Skeletal muscle tissue (tissue), 4 donors: ENCODE results near the gene EIF4E3. TPM values are rescaled to one million over a fixed set of nuclear protein-coding genes. Genes with fewer than 3 reads are reported as not detected.

Experiments
- H3K27ac ChIP-seq: one replicate; pipeline ENCODE4 v1.7.0; 2013; ENCODE audit warnings: mild to moderate bottlenecking, low read depth, low read length, inconsistent platforms
- H3K27me3 ChIP-seq, 3 donors: one replicate each; pipeline ENCODE4 v1.7.0; 2013; ENCODE audit warnings: low read length in 3 of 3; ENCODE audit not compliant: control insufficient read depth in 3 of 3, insufficient read depth in 3 of 3
- H3K36me3 ChIP-seq, 3 donors: one replicate each; pipeline ENCODE4 v1.7.0; 2013; ENCODE audit warnings: low read length in 3 of 3; ENCODE audit not compliant: control insufficient read depth in 3 of 3, insufficient read depth in 3 of 3
- H3K4me1 ChIP-seq, 3 donors: one replicate each; pipeline ENCODE4 v1.7.0; 2013; ENCODE audit warnings: low read length in 3 of 3, mild to moderate bottlenecking in 3 of 3; ENCODE audit not compliant: control insufficient read depth in 3 of 3, insufficient read depth in 3 of 3
- H3K4me3 ChIP-seq, 3 donors: one replicate each; pipeline ENCODE4 v1.7.0; 2013; ENCODE audit warnings: low read length in 3 of 3
- H3K9ac ChIP-seq, 3 donors: one replicate each; pipeline ENCODE4 v1.7.0; 2013; ENCODE audit warnings: low read length in 3 of 3, mild to moderate bottlenecking in 3 of 3, moderate library complexity in 2 of 3, low read depth in 1 of 3
- H3K9me3 ChIP-seq, 3 donors: one replicate each; pipeline ENCODE4 v1.7.0; 2013; ENCODE audit warnings: low read length in 3 of 3; ENCODE audit not compliant: control insufficient read depth in 3 of 3
- total RNA-seq: library from RNA; depleted of rRNA; stranded (reverse); fragments of >200 nt; gene quantifications from one replicate; pipeline ENCODE4 v1.2.3, GENCODE V29; 2014
- donor health status: Osteomylitis.

EIF4E3 gene
- total RNA-seq, 1 donor from 2014 or later = 2.6 TPM

GRCh38 chr3:71640331-71640983, 84.7 kb downstream of the EIF4E3 start:
- Histone ChIP-seq H3K9me3 (no peaks in the 10 kb centered on the region), H3K9ac (no peak overlapping the region), H3K27ac (no peak overlapping the region), H3K4me3 (no peak overlapping the region), H3K27me3 (no peaks in the 10 kb centered on the region), H3K4me1 (no peaks in the 10 kb centered on the region), H3K36me3 (no peaks in the 10 kb centered on the region)

- no peak overlapping the region for H3K9ac ChIP-seq
- no peak overlapping the region for H3K27ac ChIP-seq
- H3K9me3 ChIP-seq = no peaks in the 10 kb centered on the region
- H3K4me3 ChIP-seq = no peak overlapping the region
- no peaks in the 10 kb centered on the region for H3K36me3 ChIP-seq
- no peaks in the 10 kb centered on the region for H3K4me1 ChIP-seq
- H3K27me3 ChIP-seq = no peaks in the 10 kb centered on the region
Measured at GRCh38 chr3:71636482-71636881, 88.7 kb downstream of the EIF4E3 start.

GRCh38 chr3:71636001-71636400, 89.2 kb downstream of the EIF4E3 start:
- no peak overlapping the region for H3K9ac ChIP-seq
- H3K27me3 ChIP-seq = no peaks in the 10 kb centered on the region
- no peaks in the 10 kb centered on the region for H3K4me1 ChIP-seq
- H3K27ac ChIP-seq = no peak overlapping the region
- no peaks in the 10 kb centered on the region for H3K9me3 ChIP-seq
- no peak overlapping the region for H3K4me3 ChIP-seq
- no peaks in the 10 kb centered on the region for H3K36me3 ChIP-seq

- Histone ChIP-seq H3K9me3 (no peaks in the 10 kb centered on the region), H3K27ac (no peak overlapping the region), H3K27me3 (no peaks in the 10 kb centered on the region), H3K36me3 (no peaks in the 10 kb centered on the region), H3K9ac (no peak overlapping the region), H3K4me3 (no peak overlapping the region), H3K4me1 (no peaks in the 10 kb centered on the region)
Measured at GRCh38 chr3:71634671-71635070, 90.5 kb downstream of the EIF4E3 start.

- H3K9me3 ChIP-seq = no peaks in the 10 kb centered on the region
- no peaks in the 10 kb centered on the region for H3K27me3 ChIP-seq
- no peak overlapping the region for H3K9ac ChIP-seq
- H3K27ac ChIP-seq = peak overlapping the region; percentile 19
- H3K4me1 ChIP-seq = no peaks in the 10 kb centered on the region
- H3K4me3 ChIP-seq = no peak overlapping the region
- H3K36me3 ChIP-seq = no peaks in the 10 kb centered on the region
Measured at GRCh38 chr3:71629711-71630110, 95.5 kb downstream of the EIF4E3 start.

- H3K27ac ChIP-seq = peak overlapping the region; percentile 19
- no peaks in the 10 kb centered on the region for H3K27me3 ChIP-seq
- H3K4me1 ChIP-seq = no peaks in the 10 kb centered on the region
- H3K9ac ChIP-seq = no peak overlapping the region
- no peaks in the 10 kb centered on the region for H3K36me3 ChIP-seq
- no peaks in the 10 kb centered on the region for H3K9me3 ChIP-seq
- no peak overlapping the region for H3K4me3 ChIP-seq
Measured at GRCh38 chr3:71629289-71629688, 95.9 kb downstream of the EIF4E3 start.

GRCh38 chr3:71628522-71628921, 96.7 kb downstream of the EIF4E3 start:
- Histone ChIP-seq H3K27ac (no peak overlapping the region), H3K36me3 (no peaks in the 10 kb centered on the region), H3K9ac (no peak overlapping the region), H3K9me3 (no peaks in the 10 kb centered on the region), H3K27me3 (no peaks in the 10 kb centered on the region), H3K4me1 (no peaks in the 10 kb centered on the region), H3K4me3 (no peak overlapping the region)

- no peak overlapping the region for H3K4me3 ChIP-seq
- no peaks in the 10 kb centered on the region for H3K9me3 ChIP-seq
- H3K36me3 ChIP-seq = no peaks in the 10 kb centered on the region
- no peak overlapping the region for H3K27ac ChIP-seq
- no peaks in the 10 kb centered on the region for H3K4me1 ChIP-seq
- H3K9ac ChIP-seq = no peak overlapping the region
- no peaks in the 10 kb centered on the region for H3K27me3 ChIP-seq
Measured at GRCh38 chr3:71625676-71626075, 99.5 kb downstream of the EIF4E3 start.

Other genes with a start within 250 kb of the EIF4E3 start
- gene FOXP1, start 141.7 kb downstream of the EIF4E3 start, total RNA-seq = 36.0 TPM
- 1.6 TPM for gene GPR27, start 28.5 kb upstream of the EIF4E3 start, total RNA-seq
- 0.52 TPM for gene PROK2, start 59.7 kb upstream of the EIF4E3 start, total RNA-seq